HG03439 (cell line): ENCODE data around the gene MYH10.
"Not testable (repeated sequence)": the region's sequence is repeated elsewhere in the genome, so short reads cannot be mapped to it uniquely, and the experiment has no call there.

Experiments used
- ATAC-seq: cut with Tn5 transposase; IDR thresholded peaks from one replicate; pipeline ENCODE4 v1.9.1; 2021; ENCODE audit warnings: mild to moderate bottlenecking, moderate library complexity; ENCODE audit not compliant: unreplicated experiment

Gene MYH10

GRCh38 chr17:8557176-8557806 lies 73.2 kb downstream of the MYH10 start:
- ATAC-seq, result no peak

- ATAC-seq, result no peak
Measured at GRCh38 chr17:8556074-8556473, 74.5 kb downstream of the MYH10 start.

- no peak for ATAC-seq
Measured at GRCh38 chr17:8555062-8555461, 75.5 kb downstream of the MYH10 start.

GRCh38 chr17:8552577-8553320 lies 77.8 kb downstream of the MYH10 start:
- no peak for ATAC-seq

GRCh38 chr17:8542599-8543502 lies 87.7 kb downstream of the MYH10 start:
- ATAC-seq, result no peak

- ATAC-seq, result not testable (repeated sequence)
Measured at GRCh38 chr17:8539976-8540375, 90.5 kb downstream of the MYH10 start.

GRCh38 chr17:8537734-8538133 lies 92.8 kb downstream of the MYH10 start:
- no peak for ATAC-seq

- no peak for ATAC-seq
Measured at GRCh38 chr17:8534498-8535188, 95.9 kb downstream of the MYH10 start.

GRCh38 chr17:8532021-8532420 lies 98.5 kb downstream of the MYH10 start:
- ATAC-seq, result no peak

GRCh38 chr17:8522577-8522976 lies 107.9 kb downstream of the MYH10 start:
- ATAC-seq, result no peak

GRCh38 chr17:8520981-8521380 lies 109.5 kb downstream of the MYH10 start:
- ATAC-seq, result no peak

- ATAC-seq, result no peak
Measured at GRCh38 chr17:8518850-8519249, 111.7 kb downstream of the MYH10 start.

GRCh38 chr17:8518326-8518725 lies 112.2 kb downstream of the MYH10 start:
- ATAC-seq, result no peak

GRCh38 chr17:8514801-8515200 lies 115.7 kb downstream of the MYH10 start:
- ATAC-seq, result no peak

GRCh38 chr17:8506145-8506544 lies 124.4 kb downstream of the MYH10 start:
- no peak for ATAC-seq

- no peak for ATAC-seq
Measured at GRCh38 chr17:8504460-8505207, 125.9 kb downstream of the MYH10 start.

- ATAC-seq, result no peak
Measured at GRCh38 chr17:8503807-8504206, 126.7 kb downstream of the MYH10 start.

GRCh38 chr17:8503368-8503767 lies 127.2 kb downstream of the MYH10 start:
- ATAC-seq, result no peak

- no peak for ATAC-seq
Measured at GRCh38 chr17:8502126-8502525, 128.4 kb downstream of the MYH10 start.

GRCh38 chr17:8500609-8501008 lies 129.9 kb downstream of the MYH10 start:
- no peak for ATAC-seq
